HepG2 (cell line): ENCODE data around the gene DTNA. TPM values are rescaled to one million over a fixed set of nuclear protein-coding genes. Genes with fewer than 3 reads are reported as not detected.

Experiments used
- ATAC-seq: fragments of 200-7000 bp; cut with Tn5 transposase; 3 replicates; pipeline ENCODE4 v1.9.1; 2020; ENCODE audit warnings: mild to moderate bottlenecking, moderate library complexity
- BruUV-seq: library from RNA; stranded (reverse); fragments of 400-500 nt; replicated peaks from 2 replicates; lab custom pipeline; 2021; lab: Mats Ljungman, UMichigan
- CTCF ChIA-PET: fragments of 300-600 bp; formaldehyde crosslinking; extraction: SDS; loops from one replicate; lab custom pipeline; 2021; ENCODE audit warnings: low total read pairs, inconsistent platforms, low intra/inter-chr PET ratio; lab: Yijun Ruan, JAX
- POLR2A ChIA-PET: fragments of 350-600 bp; sonication (Branson Sonifier 250); formaldehyde crosslinking; loops from one replicate; lab custom pipeline; 2020; ENCODE audit warnings: antibody characterized with exemption, inconsistent platforms; lab: Yijun Ruan, JAX
- DNase-seq: peaks from one replicate; pipeline ENCODE4 v3.0.0-alpha.2; 2015; ENCODE audit warnings: low spot score
- FAIRE-seq: peaks from 3 replicates; lab custom pipeline; 2011; peaks lifted over from hg19 to GRCh38; lab: Jason Lieb, UNC
- H2AFZ ChIP-seq: one replicate; pipeline ENCODE4 v1.6.1; 2011; ENCODE audit warnings: low read length, inconsistent platforms
- H3K27ac ChIP-seq: fragments of 300-600 bp; 3 replicates; pipeline ENCODE4 v1.8.0; 2011; ENCODE audit warnings: mixed run types, mild to moderate bottlenecking, mixed read lengths, low read length, inconsistent platforms; ENCODE audit not compliant: insufficient read depth; ENCODE audit errors: extremely low read length
- H3K27me3 ChIP-seq, 2 experiments: fragments of 200-600 bp in 1 of 2; 2 replicates in 1 of 2; 3 replicates in 1 of 2; pipeline versions ENCODE4 v1.6.0 to v1.8.0; 2011; ENCODE audit warnings: low read length in 2 of 2, mild to moderate bottlenecking in 2 of 2, moderate library complexity in 2 of 2, inconsistent platforms in 1 of 2; ENCODE audit not compliant: insufficient read depth in 2 of 2, control insufficient read depth in 1 of 2
- H3K36me3 ChIP-seq, 2 experiments: fragments of 200-600 bp in 1 of 2; replicated peaks in 1 of 2; 2 replicates in 1 of 2; 3 replicates in 1 of 2; pipeline versions ENCODE4 v1.5.1 to v1.8.0; 2011; ENCODE audit warnings: low read length in 2 of 2, inconsistent platforms in 1 of 2; ENCODE audit not compliant: insufficient read depth in 2 of 2, control insufficient read depth in 1 of 2
- H3K4me1 ChIP-seq: 2 replicates; pipeline ENCODE4 v1.5.1; 2012; ENCODE audit warnings: low read length, inconsistent platforms; ENCODE audit not compliant: insufficient read depth
- H3K4me2 ChIP-seq: 2 replicates; pipeline ENCODE4 v1.6.0; 2011; ENCODE audit warnings: low read depth, low read length, inconsistent platforms
- H3K4me3 ChIP-seq, 3 experiments: fragments of 200-600 bp in 1 of 3; sonication (generic), shearing (Covaris generic) in 1 of 3; replicated peaks in 1 of 3; 2 replicates each; pipeline ENCODE4 v1.5.1; 2011 to 2016; ENCODE audit warnings: low read length in 3 of 3, inconsistent platforms in 2 of 3, low read depth in 2 of 3, mild to moderate bottlenecking in 2 of 3, control low read depth in 1 of 3, mixed read lengths in 1 of 3; ENCODE audit not compliant: insufficient read depth in 1 of 3
- H3K79me2 ChIP-seq: one replicate; pipeline ENCODE4 v1.6.1; 2011; ENCODE audit warnings: low read length, inconsistent platforms; ENCODE audit not compliant: insufficient read depth
- H3K9ac ChIP-seq: 2 replicates; pipeline ENCODE4 v1.6.0; 2011; ENCODE audit warnings: mild to moderate bottlenecking, low read depth, low read length, inconsistent platforms; ENCODE audit not compliant: insufficient read depth
- H3K9me3 ChIP-seq: 2 replicates; pipeline ENCODE4 v1.5.1; 2012; ENCODE audit warnings: mild to moderate bottlenecking, low read length
- H4K20me1 ChIP-seq: 2 replicates; pipeline ENCODE4 v1.6.0; 2011; ENCODE audit warnings: inconsistent platforms, mild to moderate bottlenecking, low read length, moderate library complexity; ENCODE audit not compliant: insufficient read depth
- ATF1 ChIP-seq: IDR thresholded peaks from 2 replicates; pipeline ENCODE4 v1.6.1; 2016; ENCODE audit warnings: mild to moderate bottlenecking, control low read depth
- MBNL3 ChIP-seq: fragments of 250-450 bp; sonication (Bioruptor Pico); conservative IDR thresholded peaks from 2 replicates; pipeline ENCODE4 v1.8.0; 2022; ENCODE audit warnings: mild to moderate bottlenecking, inconsistent platforms
- SMAD9 ChIP-seq: sonication (generic); formaldehyde crosslinking; IDR thresholded peaks from 2 replicates; pipeline ENCODE4 v1.5.1; 2020; ENCODE audit warnings: mild to moderate bottlenecking, missing genetic modification reagents
- SRSF4 ChIP-seq: fragments of 200-400 bp; formaldehyde crosslinking; IDR thresholded peaks from one replicate; pipeline ENCODE4 v1.6.1; 2018; ENCODE audit warnings: mild to moderate bottlenecking, low read depth, low read length, moderate library complexity; ENCODE audit not compliant: poor library complexity, severe bottlenecking
- TIGD3 ChIP-seq: sonication (generic); formaldehyde crosslinking; IDR thresholded peaks from 2 replicates; pipeline ENCODE4 v1.5.1; 2020; ENCODE audit warnings: mild to moderate bottlenecking, missing genetic modification reagents, borderline replicate concordance
- ZKSCAN1 ChIP-seq: fragments of 150-350 bp; IDR thresholded peaks from 2 replicates; pipeline ENCODE4 v1.6.1; 2014; ENCODE audit warnings: low read length
- WGBS: methylation state at CpG from one replicate; pipeline ENCODE4 v1.1.6; 2017; ENCODE audit warnings: low lambda C conversion rate; 5-methylcytosine and 5-hydroxymethylcytosine counted together
- in situ Hi-C: cut with HindIII; loops from 2 replicates; pipeline ENCODE4 v1.10.0; 2017; ENCODE audit warnings: low pct_unique_long_range_greater_than_20kb; ENCODE audit not compliant: extremely low pct_ligation_motif_present
- intact Hi-C: fragments of 100-400 bp; cut with micrococcal nuclease; formaldehyde crosslinking; loops from one replicate; pipeline ENCODE4 v1.10.0; 2022; ENCODE audit not compliant: unreplicated experiment
- polyA plus RNA-seq, 8 experiments: library from polyadenylated mRNA; depleted of rRNA in 3 of 8; stranded (reverse) in 7 of 8; unstranded in 1 of 8; fragments of >200 nt; fragmentation: Illumina TruSeq in 4 of 8; extraction: Trizol in 4 of 8; gene quantifications; 2 replicates each; pipeline versions ENCODE4 v1.2.1 to v1.2.3, GENCODE V29; 2011 to 2016; ENCODE audit warnings: low read depth in 4 of 8, missing spikeins in 1 of 8, mixed read lengths in 1 of 8; ENCODE audit not compliant: insufficient read depth in 1 of 8
- total RNA-seq, 5 experiments: library from RNA; depleted of rRNA; stranded (reverse); fragments of >200 nt; fragmentation: Illumina TruSeq; extraction: Trizol; gene quantifications; 2 replicates each; pipeline ENCODE4 v1.2.3, GENCODE V29; 2016; ENCODE audit warnings: low read depth in 1 of 5
- TF ChIP-seq, protein P1 (sequence below): sonication (generic); formaldehyde crosslinking; IDR thresholded peaks from 2 replicates; pipeline ENCODE4 v1.5.0; 2020; ENCODE audit warnings: mild to moderate bottlenecking, missing genetic modification reagents

The DTNA gene
- total and polyA plus RNA-seq, 2 of the 13 experiments (the other 11 are each of a cell fraction or from before 2014, with no cell fraction given) = 8.5 to 29.0 TPM

DNA sequence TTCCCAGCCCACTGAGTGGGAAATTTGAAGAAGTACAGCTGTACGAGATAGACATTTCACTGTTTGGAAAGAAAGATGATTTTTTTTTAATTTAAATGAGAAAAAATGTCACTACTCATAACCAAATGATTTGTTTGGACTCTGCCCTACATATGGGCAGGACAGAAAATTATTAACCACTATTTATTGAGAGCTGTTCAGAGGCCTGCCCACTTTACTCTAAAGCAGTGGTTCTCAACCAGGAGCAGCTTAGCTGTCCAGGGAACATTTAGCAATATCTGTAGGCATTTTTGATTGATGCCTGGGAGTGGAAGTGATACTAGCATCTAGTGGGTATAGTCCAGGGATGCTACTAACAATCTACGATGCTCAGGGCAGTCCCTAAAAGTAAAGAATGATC lies 13.4 kb upstream of the DTNA start (continued):
- TF ChIP-seq TIGD3 (CRISPR knock-in tag) (no peak), ZKSCAN1 (no peak), SMAD9 (CRISPR knock-in tag) (no peak), ATF1 (CRISPR knock-in tag) (no peak), MBNL3 (CRISPR knock-in tag) (no peak)
- TF ChIP-seq, protein P1, sequence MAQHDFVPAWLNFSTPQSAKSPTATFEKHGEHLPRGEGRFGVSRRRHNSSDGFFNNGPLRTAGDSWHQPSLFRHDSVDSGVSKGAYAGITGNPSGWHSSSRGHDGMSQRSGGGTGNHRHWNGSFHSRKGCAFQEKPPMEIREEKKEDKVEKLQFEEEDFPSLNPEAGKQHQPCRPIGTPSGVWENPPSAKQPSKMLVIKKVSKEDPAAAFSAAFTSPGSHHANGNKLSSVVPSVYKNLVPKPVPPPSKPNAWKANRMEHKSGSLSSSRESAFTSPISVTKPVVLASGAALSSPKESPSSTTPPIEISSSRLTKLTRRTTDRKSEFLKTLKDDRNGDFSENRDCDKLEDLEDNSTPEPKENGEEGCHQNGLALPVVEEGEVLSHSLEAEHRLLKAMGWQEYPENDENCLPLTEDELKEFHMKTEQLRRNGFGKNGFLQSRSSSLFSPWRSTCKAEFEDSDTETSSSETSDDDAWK = no peak
- TF ChIP-seq, all 625 proteins: peak for 0

GRCh38 chr18:34697233-34697632 lies 12.9 kb upstream of the DTNA start:
- H3K9me3 ChIP-seq = no peaks in the 10 kb centered on the region
- H2AFZ ChIP-seq = no peak overlapping the region
- in situ Hi-C loops (no loop called here), intact Hi-C loops (no loop called here)
- H3K4me3 ChIP-seq = no peak overlapping the region
- WGBS = 80% methylated on average over 1 of the region's 1 CpG
- peaks cover 13% of the 10 kb centered on the region for H3K4me1 ChIP-seq
- ChIA-PET POLR2A (no interaction called here), CTCF (no interaction called here)
- no TSS peak for BruUV-seq
- H3K79me2 ChIP-seq = no peaks in the 10 kb centered on the region
- H3K27ac ChIP-seq = no peak overlapping the region
- ATAC-seq = no peak
- FAIRE-seq = no peak
- DNase-seq = peak; percentile 14
- H3K36me3 ChIP-seq = no peaks in the 10 kb centered on the region
- no peak for TF ChIP-seq SRSF4
- TF ChIP-seq, all 625 proteins: peak for 0
- H3K27me3 ChIP-seq = no peaks in the 10 kb centered on the region
- H4K20me1 ChIP-seq = no peaks in the 10 kb centered on the region
- H3K9ac ChIP-seq = no peak overlapping the region
- no peak overlapping the region for H3K4me2 ChIP-seq
